Ramos (cell line): ENCODE results near the gene TMEM62.
"Not testable (repeated sequence)": the region's sequence is repeated elsewhere in the genome, so short reads cannot be mapped to it uniquely, and the experiment has no call there.

Source experiments
- in situ Hi-C: fragments of 300-500 bp; cut with MboI; formaldehyde crosslinking; loops from one replicate; pipeline ENCODE4 v1.14.3; 2022; ENCODE audit warnings: low sequenced_read_pairs; ENCODE audit not compliant: unreplicated experiment

TMEM62 gene

GRCh38 chr15:43225201-43225949 lies 92.0 kb downstream of the TMEM62 start:
- in situ Hi-C loops, result no loop called here

GRCh38 chr15:43225950-43226255 lies 92.5 kb downstream of the TMEM62 start:
- in situ Hi-C loops, result not testable (repeated sequence)

- in situ Hi-C loops, result no loop called here
Measured at GRCh38 chr15:43226436-43227305, 93.3 kb downstream of the TMEM62 start.

GRCh38 chr15:43229977-43230376 lies 96.6 kb downstream of the TMEM62 start:
- in situ Hi-C loops, result no loop called here

GRCh38 chr15:43230640-43231115 lies 97.3 kb downstream of the TMEM62 start:
- in situ Hi-C loops, result no loop called here

GRCh38 chr15:43232289-43232874 lies 99.0 kb downstream of the TMEM62 start:
- in situ Hi-C loops, result no loop called here
